ENCODE data around the gene WDR89. TPM values are rescaled to one million over a fixed set of nuclear protein-coding genes. Genes with fewer than 3 reads are reported as not detected.

WDR89 gene
- polyA plus RNA-seq, 1 experiment, result 2.0 TPM

- Histone ChIP-seq H3K4me3 (ENCODE audit: low read depth, low read length) (no peak overlapping the region), H3K36me3 (ENCODE audit: control insufficient read depth, insufficient read depth, low read length) (0 out of 2 replicates have a peak, but pooled peaks cover 1% of the 10 kb centered on the region), H3K27me3 (ENCODE audit: control insufficient read depth, insufficient read depth, low read length) (no peaks in the 10 kb centered on the region)
- no peak for TF ChIP-seq CTCF (IDR thresholded peaks at IDR 0.05; ENCODE audit: insufficient read depth, low read depth, low read length)
- DNase-seq (ENCODE audit: low read depth), result no peak
- POLR2A ChIA-PET, result no interaction called here
- CTCF ChIA-PET, result interaction anchor here (1.2 kb wide), 1 partner anchor 9 kb away, joined by 5 read pairs; no protein-coding TSS in a partner anchor
Measured at GRCh38 chr14:63682727-63683593, 41.3 kb upstream of the WDR89 start.

DNA sequence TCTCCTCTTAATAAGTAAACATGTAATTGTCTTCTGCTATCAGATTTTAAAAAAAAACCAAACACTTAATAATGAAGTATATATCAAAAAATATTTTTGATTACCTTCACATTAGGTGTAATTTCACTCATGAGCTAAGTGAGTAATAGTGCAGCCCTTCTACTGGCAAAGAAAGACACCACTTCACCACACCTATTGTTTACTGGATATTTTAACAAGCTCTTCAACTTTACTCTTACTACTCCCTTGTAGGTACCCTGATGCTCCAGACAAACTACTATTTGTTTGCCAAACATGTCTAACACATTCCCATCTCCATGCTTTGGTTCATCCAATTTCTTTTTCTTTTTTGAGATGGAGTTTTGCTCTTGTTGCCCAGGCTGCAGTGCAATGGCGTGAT lies 36.9 kb upstream of the WDR89 start:
- no peak overlapping the region for H3K4me3 ChIP-seq (ENCODE audit: low read depth, low read length)
- DNase-seq (ENCODE audit: low read depth), result no peak
- POLR2A ChIA-PET, result no interaction called here
- H3K27me3 ChIP-seq (ENCODE audit: control insufficient read depth, insufficient read depth, low read length), result no peaks in the 10 kb centered on the region
- no peak for TF ChIP-seq CTCF (IDR thresholded peaks at IDR 0.05; ENCODE audit: insufficient read depth, low read depth, low read length)
- H3K36me3 ChIP-seq (ENCODE audit: control insufficient read depth, insufficient read depth, low read length), result 0 out of 2 replicates have a peak, but pooled peaks cover 1% of the 10 kb centered on the region
- CTCF ChIA-PET, result no interaction called here

GRCh38 chr14:63677891-63678379 lies 36.3 kb upstream of the WDR89 start:
- CTCF ChIA-PET, result no interaction called here
- TF ChIP-seq CTCF (IDR thresholded peaks at IDR 0.05; ENCODE audit: insufficient read depth, low read depth, low read length), result no peak
- peak; percentile 84 for DNase-seq (ENCODE audit: low read depth)
- Histone ChIP-seq H3K36me3 (ENCODE audit: control insufficient read depth, insufficient read depth, low read length) (0 out of 2 replicates have a peak, but pooled peaks cover 1% of the 10 kb centered on the region), H3K4me3 (ENCODE audit: low read depth, low read length) (no peak overlapping the region), H3K27me3 (ENCODE audit: control insufficient read depth, insufficient read depth, low read length) (no peaks in the 10 kb centered on the region)
- POLR2A ChIA-PET, result no interaction called here

- POLR2A ChIA-PET, result no interaction called here
- Histone ChIP-seq H3K27me3 (ENCODE audit: control insufficient read depth, insufficient read depth, low read length) (no peaks in the 10 kb centered on the region), H3K4me3 (ENCODE audit: low read depth, low read length) (no peak overlapping the region), H3K36me3 (ENCODE audit: control insufficient read depth, insufficient read depth, low read length) (0 out of 2 replicates have a peak, but pooled peaks cover 1% of the 10 kb centered on the region)
- no peak for TF ChIP-seq CTCF (IDR thresholded peaks at IDR 0.05; ENCODE audit: insufficient read depth, low read depth, low read length)
- CTCF ChIA-PET, result interaction anchor here (1.4 kb wide), 1 partner anchor 12 kb away, joined by 3 read pairs; no protein-coding TSS in a partner anchor
- DNase-seq (ENCODE audit: low read depth), result no peak
Measured at GRCh38 chr14:63676615-63677014, 34.9 kb upstream of the WDR89 start.

DNA sequence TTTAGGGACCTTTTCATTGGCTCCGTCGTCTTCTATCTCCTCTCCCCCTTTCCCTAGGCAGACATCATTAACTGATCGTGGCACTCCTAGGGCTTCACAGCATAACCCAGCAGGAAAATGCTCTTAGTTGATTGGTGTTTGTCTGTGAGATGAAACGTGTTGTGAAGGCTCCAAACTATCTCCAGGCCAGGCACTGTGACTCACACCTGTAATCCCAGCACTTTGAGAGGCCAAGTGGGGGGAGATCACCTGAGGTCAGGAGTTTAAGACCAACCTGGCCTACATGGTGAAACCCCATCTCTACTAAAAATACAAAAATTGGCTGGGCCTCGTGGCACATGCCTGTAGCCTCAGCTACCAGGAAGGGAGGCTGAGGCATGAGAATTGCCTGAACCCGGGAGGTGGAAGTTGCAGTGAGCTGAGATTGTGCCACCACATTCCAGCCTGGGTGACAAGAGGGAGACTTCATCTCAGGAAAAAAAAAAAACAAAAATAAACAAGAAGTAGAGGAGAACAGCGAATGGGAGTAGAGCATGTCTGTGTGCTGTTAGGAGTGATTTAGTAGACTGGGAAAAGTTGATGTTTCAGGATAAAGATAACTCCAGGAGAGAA lies 32.3 kb upstream of the WDR89 start:
- H3K4me3 ChIP-seq (ENCODE audit: low read depth, low read length), result no peak overlapping the region
- H3K27me3 ChIP-seq (ENCODE audit: control insufficient read depth, insufficient read depth, low read length), result no peaks in the 10 kb centered on the region
- CTCF ChIA-PET, result no interaction called here
- no peak for TF ChIP-seq CTCF (IDR thresholded peaks at IDR 0.05; ENCODE audit: insufficient read depth, low read depth, low read length)
- POLR2A ChIA-PET, result no interaction called here
- H3K36me3 ChIP-seq (ENCODE audit: control insufficient read depth, insufficient read depth, low read length), result no peaks in the 10 kb centered on the region
- DNase-seq (ENCODE audit: low read depth), result no peak

Data from BJ (cell line).